SU-DHL-6 (cell line): ENCODE data around the gene OR1J2.

Source experiments
- EZH2phosphoT487 ChIP-seq: fragments of 200-600 bp; sonication (generic), shearing (Covaris generic); conservative IDR thresholded peaks from 2 replicates; pipeline ENCODE4 v1.6.1; 2018; ENCODE audit warnings: mild to moderate bottlenecking, antibody characterized with exemption, low read length, moderate library complexity, mixed read lengths
- TF ChIP-seq, protein P1 (sequence below): fragments of 200-600 bp; sonication (generic); IDR thresholded peaks from one replicate; pipeline ENCODE4 v1.5.1; 2017; ENCODE audit warnings: antibody characterized with exemption, mild to moderate bottlenecking, low read length, moderate library complexity; ENCODE audit not compliant: insufficient read depth, poor library complexity, severe bottlenecking

DNA sequence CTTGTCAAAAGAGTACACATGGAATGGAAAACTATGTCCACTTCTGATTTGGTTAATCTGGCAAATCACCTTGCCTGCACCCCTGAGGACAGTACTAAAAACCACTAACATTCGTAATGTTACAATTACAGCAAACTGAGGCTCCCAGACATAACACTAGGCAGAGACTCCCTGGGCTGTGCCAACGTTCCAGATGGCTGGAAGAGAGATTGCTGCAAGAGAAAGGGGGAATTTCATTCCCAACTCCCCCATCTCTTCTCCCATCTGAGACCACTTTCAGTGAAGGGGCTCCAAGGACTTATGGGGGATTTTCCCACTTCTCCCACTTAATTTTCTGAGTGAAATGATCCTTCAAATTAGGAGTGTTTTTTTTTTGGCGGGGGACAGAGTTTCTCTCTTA is 44.1 kb upstream of the OR1J2 start:
- no peak for TF ChIP-seq EZH2phosphoT487
- TF ChIP-seq, protein P1, sequence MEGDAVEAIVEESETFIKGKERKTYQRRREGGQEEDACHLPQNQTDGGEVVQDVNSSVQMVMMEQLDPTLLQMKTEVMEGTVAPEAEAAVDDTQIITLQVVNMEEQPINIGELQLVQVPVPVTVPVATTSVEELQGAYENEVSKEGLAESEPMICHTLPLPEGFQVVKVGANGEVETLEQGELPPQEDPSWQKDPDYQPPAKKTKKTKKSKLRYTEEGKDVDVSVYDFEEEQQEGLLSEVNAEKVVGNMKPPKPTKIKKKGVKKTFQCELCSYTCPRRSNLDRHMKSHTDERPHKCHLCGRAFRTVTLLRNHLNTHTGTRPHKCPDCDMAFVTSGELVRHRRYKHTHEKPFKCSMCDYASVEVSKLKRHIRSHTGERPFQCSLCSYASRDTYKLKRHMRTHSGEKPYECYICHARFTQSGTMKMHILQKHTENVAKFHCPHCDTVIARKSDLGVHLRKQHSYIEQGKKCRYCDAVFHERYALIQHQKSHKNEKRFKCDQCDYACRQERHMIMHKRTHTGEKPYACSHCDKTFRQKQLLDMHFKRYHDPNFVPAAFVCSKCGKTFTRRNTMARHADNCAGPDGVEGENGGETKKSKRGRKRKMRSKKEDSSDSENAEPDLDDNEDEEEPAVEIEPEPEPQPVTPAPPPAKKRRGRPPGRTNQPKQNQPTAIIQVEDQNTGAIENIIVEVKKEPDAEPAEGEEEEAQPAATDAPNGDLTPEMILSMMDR: no peak
